ENCODE results near the gene ERCC6L2. TPM values are rescaled to one million over a fixed set of nuclear protein-coding genes. Genes with fewer than 3 reads are reported as not detected.

The ERCC6L2 gene
- total and polyA plus RNA-seq, 9 of the 15 experiments (the other 6 are each of a cell fraction or from before 2014, with no cell fraction given), result 7.8 to 42.8 (median 23.6) TPM

DNA sequence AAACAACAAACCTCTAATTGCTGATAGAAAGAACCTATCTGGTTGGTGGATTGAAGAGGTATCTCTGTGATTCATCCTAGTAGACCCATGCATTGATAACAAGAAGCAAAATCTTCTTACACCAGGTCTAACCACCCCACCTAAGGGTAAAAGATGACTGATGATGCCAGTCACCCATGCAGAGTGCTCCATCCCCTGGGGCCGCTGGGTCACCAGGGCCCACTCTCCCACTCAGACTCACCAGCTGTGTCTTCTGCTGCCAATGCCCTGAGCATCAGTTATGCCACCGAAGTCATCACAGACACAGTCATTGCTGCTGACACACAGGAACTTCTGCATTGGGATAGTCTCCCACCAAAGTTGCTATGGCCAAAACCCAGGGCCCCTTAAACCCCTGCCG lies 44.7 kb upstream of the ERCC6L2 start:
- H3K9me3 ChIP-seq (replicated peaks; ENCODE audit: control insufficient read depth, insufficient read depth, low read depth, low read length), result no peaks in the 10 kb centered on the region
- H3K9ac ChIP-seq (ENCODE audit: insufficient read depth in 1 of 2, low read depth in 2 of 2, low read length in 2 of 2), result no peak overlapping the region
- in situ Hi-C loops (cut with MboI), result no loop called here
- no peak for FAIRE-seq
- POLR2A ChIA-PET, result no interaction called here
- no peak for ATAC-seq
- no TSS peak for BruUV-seq (replicated peaks)
- no peak for TF ChIP-seq ESRRB (CRISPR knock-in tag; IDR thresholded peaks at IDR 0.05; ENCODE audit: borderline replicate concordance)
- TF ChIP-seq SMAD2 (IDR thresholded peaks at IDR 0.05; ENCODE audit: low read depth, low read length), result no peak
- no peak for TF ChIP-seq ZNF644 (tag; IDR thresholded peaks at IDR 0.05; ENCODE audit: low read depth)
- TF ChIP-seq ATF7 (IDR thresholded peaks at IDR 0.05), result no peak
- TF ChIP-seq TGIF2 (CRISPR knock-in tag; IDR thresholded peaks at IDR 0.05), result no peak
- TF ChIP-seq, protein P1, sequence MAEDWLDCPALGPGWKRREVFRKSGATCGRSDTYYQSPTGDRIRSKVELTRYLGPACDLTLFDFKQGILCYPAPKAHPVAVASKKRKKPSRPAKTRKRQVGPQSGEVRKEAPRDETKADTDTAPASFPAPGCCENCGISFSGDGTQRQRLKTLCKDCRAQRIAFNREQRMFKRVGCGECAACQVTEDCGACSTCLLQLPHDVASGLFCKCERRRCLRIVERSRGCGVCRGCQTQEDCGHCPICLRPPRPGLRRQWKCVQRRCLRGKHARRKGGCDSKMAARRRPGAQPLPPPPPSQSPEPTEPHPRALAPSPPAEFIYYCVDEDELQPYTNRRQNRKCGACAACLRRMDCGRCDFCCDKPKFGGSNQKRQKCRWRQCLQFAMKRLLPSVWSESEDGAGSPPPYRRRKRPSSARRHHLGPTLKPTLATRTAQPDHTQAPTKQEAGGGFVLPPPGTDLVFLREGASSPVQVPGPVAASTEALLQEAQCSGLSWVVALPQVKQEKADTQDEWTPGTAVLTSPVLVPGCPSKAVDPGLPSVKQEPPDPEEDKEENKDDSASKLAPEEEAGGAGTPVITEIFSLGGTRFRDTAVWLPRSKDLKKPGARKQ (CRISPR knock-in tag; IDR thresholded peaks at IDR 0.05), result no peak
- TF ChIP-seq, protein P2, sequence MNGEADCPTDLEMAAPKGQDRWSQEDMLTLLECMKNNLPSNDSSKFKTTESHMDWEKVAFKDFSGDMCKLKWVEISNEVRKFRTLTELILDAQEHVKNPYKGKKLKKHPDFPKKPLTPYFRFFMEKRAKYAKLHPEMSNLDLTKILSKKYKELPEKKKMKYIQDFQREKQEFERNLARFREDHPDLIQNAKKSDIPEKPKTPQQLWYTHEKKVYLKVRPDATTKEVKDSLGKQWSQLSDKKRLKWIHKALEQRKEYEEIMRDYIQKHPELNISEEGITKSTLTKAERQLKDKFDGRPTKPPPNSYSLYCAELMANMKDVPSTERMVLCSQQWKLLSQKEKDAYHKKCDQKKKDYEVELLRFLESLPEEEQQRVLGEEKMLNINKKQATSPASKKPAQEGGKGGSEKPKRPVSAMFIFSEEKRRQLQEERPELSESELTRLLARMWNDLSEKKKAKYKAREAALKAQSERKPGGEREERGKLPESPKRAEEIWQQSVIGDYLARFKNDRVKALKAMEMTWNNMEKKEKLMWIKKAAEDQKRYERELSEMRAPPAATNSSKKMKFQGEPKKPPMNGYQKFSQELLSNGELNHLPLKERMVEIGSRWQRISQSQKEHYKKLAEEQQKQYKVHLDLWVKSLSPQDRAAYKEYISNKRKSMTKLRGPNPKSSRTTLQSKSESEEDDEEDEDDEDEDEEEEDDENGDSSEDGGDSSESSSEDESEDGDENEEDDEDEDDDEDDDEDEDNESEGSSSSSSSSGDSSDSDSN (IDR thresholded peaks at IDR 0.05; ENCODE audit: borderline replicate concordance in 1 of 2, low read depth in 2 of 2, low read length in 2 of 2), result no peak
- TF ChIP-seq, protein P3, sequence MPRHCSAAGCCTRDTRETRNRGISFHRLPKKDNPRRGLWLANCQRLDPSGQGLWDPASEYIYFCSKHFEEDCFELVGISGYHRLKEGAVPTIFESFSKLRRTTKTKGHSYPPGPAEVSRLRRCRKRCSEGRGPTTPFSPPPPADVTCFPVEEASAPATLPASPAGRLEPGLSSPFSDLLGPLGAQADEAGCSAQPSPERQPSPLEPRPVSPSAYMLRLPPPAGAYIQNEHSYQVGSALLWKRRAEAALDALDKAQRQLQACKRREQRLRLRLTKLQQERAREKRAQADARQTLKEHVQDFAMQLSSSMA (CRISPR knock-in tag; IDR thresholded peaks at IDR 0.05), result no peak
- TF ChIP-seq EZH2 (IDR thresholded peaks at IDR 0.05; ENCODE audit: borderline replicate concordance, low read depth, low read length), result no peak
- TF ChIP-seq, protein P4, sequence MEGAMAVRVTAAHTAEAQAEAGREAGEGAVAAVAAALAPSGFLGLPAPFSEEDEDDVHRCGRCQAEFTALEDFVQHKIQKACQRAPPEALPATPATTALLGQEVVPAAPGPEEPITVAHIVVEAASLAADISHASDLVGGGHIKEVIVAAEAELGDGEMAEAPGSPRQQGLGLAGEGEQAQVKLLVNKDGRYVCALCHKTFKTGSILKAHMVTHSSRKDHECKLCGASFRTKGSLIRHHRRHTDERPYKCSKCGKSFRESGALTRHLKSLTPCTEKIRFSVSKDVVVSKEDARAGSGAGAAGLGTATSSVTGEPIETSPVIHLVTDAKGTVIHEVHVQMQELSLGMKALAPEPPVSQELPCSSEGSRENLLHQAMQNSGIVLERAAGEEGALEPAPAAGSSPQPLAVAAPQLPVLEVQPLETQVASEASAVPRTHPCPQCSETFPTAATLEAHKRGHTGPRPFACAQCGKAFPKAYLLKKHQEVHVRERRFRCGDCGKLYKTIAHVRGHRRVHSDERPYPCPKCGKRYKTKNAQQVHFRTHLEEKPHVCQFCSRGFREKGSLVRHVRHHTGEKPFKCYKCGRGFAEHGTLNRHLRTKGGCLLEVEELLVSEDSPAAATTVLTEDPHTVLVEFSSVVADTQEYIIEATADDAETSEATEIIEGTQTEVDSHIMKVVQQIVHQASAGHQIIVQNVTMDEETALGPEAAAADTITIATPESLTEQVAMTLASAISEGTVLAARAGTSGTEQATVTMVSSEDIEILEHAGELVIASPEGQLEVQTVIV (CRISPR knock-in tag; IDR thresholded peaks at IDR 0.05; ENCODE audit: borderline replicate concordance), result no peak
- TF ChIP-seq, protein P5, sequence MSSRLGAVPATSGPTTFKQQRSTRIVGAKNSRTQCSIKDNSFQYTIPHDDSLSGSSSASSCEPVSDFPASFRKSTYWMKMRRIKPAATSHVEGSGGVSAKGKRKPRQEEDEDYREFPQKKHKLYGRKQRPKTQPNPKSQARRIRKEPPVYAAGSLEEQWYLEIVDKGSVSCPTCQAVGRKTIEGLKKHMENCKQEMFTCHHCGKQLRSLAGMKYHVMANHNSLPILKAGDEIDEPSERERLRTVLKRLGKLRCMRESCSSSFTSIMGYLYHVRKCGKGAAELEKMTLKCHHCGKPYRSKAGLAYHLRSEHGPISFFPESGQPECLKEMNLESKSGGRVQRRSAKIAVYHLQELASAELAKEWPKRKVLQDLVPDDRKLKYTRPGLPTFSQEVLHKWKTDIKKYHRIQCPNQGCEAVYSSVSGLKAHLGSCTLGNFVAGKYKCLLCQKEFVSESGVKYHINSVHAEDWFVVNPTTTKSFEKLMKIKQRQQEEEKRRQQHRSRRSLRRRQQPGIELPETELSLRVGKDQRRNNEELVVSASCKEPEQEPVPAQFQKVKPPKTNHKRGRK (tag; IDR thresholded peaks at IDR 0.05), result no peak
- H3K4me1 ChIP-seq (replicated peaks in 1 of 2; ENCODE audit: control insufficient read depth in 2 of 2, insufficient read depth in 2 of 2, low read length in 2 of 2), result peaks cover 0 to 17% of the 10 kb centered on the region in 2 experiments; a peak in 3 of 5 replicates
- 2% methylated on average over 3 of the region's 3 CpGs for WGBS (ENCODE audit: insufficient coverage, low coverage, missing lambda C conversion rate)
- H4K20me1 ChIP-seq (replicated peaks; ENCODE audit: control insufficient read depth, insufficient read depth, low read length), result no peaks in the 10 kb centered on the region
- H3K36me3 ChIP-seq (ENCODE audit: control insufficient read depth, insufficient read depth, low read length), result no peaks in the 10 kb centered on the region
- H3K27ac ChIP-seq (ENCODE audit: extremely low read depth, low read depth, low read length), result no peak overlapping the region
- no peak overlapping the region for H3K4me3 ChIP-seq
- DNase-seq (ENCODE audit: extremely low read depth in 1 of 4, low spot score in 3 of 4), result no peak
- no peaks in the 10 kb centered on the region for H3K9me1 ChIP-seq (ENCODE audit: control insufficient read depth, insufficient read depth, low read length)
- H3K79me2 ChIP-seq (ENCODE audit: control insufficient read depth, insufficient read depth, low read length), result no peaks in the 10 kb centered on the region
- CTCF ChIA-PET (ENCODE audit: low intra/inter-chr PET ratio), result no interaction called here
- H3K27me3 ChIP-seq (ENCODE audit: control insufficient read depth in 2 of 2, insufficient read depth in 2 of 2, low read length in 2 of 2), result peaks cover 12 to 47% of the 10 kb centered on the region in 2 experiments; a peak in 4 of 5 replicates
- H2AFZ ChIP-seq (ENCODE audit: low read depth, low read length), result no peak overlapping the region
- intact Hi-C loops (cut with micrococcal nuclease), result no loop called here
- no peak overlapping the region for H3K4me2 ChIP-seq (ENCODE audit: insufficient read depth, low read length)

Data from K562 (cell line).